HUES48 (cell line): ENCODE measurements around the gene PATL2.
A peak's percentile ranks its signal among the peaks of the same experiment; 100 is the strongest.

ENCODE experiments used
- H3K27ac ChIP-seq: one replicate; pipeline ENCODE4 v1.7.0; 2013; ENCODE audit warnings: low read depth, low read length, inconsistent platforms
- H3K27me3 ChIP-seq: 2 replicates; pipeline ENCODE4 v1.6.1; 2013; ENCODE audit warnings: mild to moderate bottlenecking, low read length; ENCODE audit not compliant: control insufficient read depth, insufficient read depth
- H3K36me3 ChIP-seq: 2 replicates; pipeline ENCODE4 v1.6.1; 2013; ENCODE audit warnings: low read length; ENCODE audit not compliant: control insufficient read depth, insufficient read depth
- H3K4me1 ChIP-seq: 2 replicates; pipeline ENCODE4 v1.6.1; 2013; ENCODE audit warnings: mild to moderate bottlenecking, low read length; ENCODE audit not compliant: control insufficient read depth, insufficient read depth
- H3K4me3 ChIP-seq: 2 replicates; pipeline ENCODE4 v1.5.1; 2013; ENCODE audit warnings: mild to moderate bottlenecking, low read depth, low read length
- H3K9ac ChIP-seq: 2 replicates; pipeline ENCODE4 v1.6.1; 2013; ENCODE audit warnings: mild to moderate bottlenecking, low read depth, low read length, moderate library complexity
- H3K9me3 ChIP-seq: 2 replicates; pipeline ENCODE4 v1.6.1; 2013; ENCODE audit warnings: low read length; ENCODE audit not compliant: control insufficient read depth, insufficient read depth

Gene PATL2

GRCh38 chr15:44682211-44682610 lies 28.9 kb downstream of the PATL2 start:
- H3K36me3 ChIP-seq = no peaks in the 10 kb centered on the region
- H3K27me3 ChIP-seq = no peaks in the 10 kb centered on the region
- H3K4me3 ChIP-seq = no peak overlapping the region
- peaks cover 7% of the 10 kb centered on the region for H3K4me1 ChIP-seq
- no peaks in the 10 kb centered on the region for H3K9me3 ChIP-seq
- H3K27ac ChIP-seq = no peak overlapping the region
- H3K9ac ChIP-seq = no peak overlapping the region

GRCh38 chr15:44676676-44677075 lies 34.4 kb downstream of the PATL2 start:
- Histone ChIP-seq H3K4me3 (no peak overlapping the region), H3K36me3 (no peaks in the 10 kb centered on the region), H3K4me1 (no peaks in the 10 kb centered on the region), H3K27ac (no peak overlapping the region), H3K9ac (no peak overlapping the region), H3K27me3 (no peaks in the 10 kb centered on the region), H3K9me3 (no peaks in the 10 kb centered on the region)

GRCh38 chr15:44675911-44676310 lies 35.2 kb downstream of the PATL2 start:
- Histone ChIP-seq H3K27me3 (no peaks in the 10 kb centered on the region), H3K4me3 (no peak overlapping the region), H3K4me1 (no peaks in the 10 kb centered on the region), H3K27ac (no peak overlapping the region), H3K36me3 (no peaks in the 10 kb centered on the region), H3K9me3 (no peaks in the 10 kb centered on the region), H3K9ac (no peak overlapping the region)

GRCh38 chr15:44673639-44674038 lies 37.5 kb downstream of the PATL2 start:
- Histone ChIP-seq H3K4me1 (no peaks in the 10 kb centered on the region), H3K27me3 (no peaks in the 10 kb centered on the region), H3K9me3 (no peaks in the 10 kb centered on the region), H3K27ac (no peak overlapping the region), H3K36me3 (no peaks in the 10 kb centered on the region), H3K9ac (no peak overlapping the region), H3K4me3 (no peak overlapping the region)

- Histone ChIP-seq H3K4me3 (no peak overlapping the region), H3K36me3 (no peaks in the 10 kb centered on the region), H3K9ac (no peak overlapping the region), H3K9me3 (no peaks in the 10 kb centered on the region), H3K4me1 (peaks cover 6% of the 10 kb centered on the region; the same call in 1 of the 2 replicates), H3K27ac (no peak overlapping the region), H3K27me3 (no peaks in the 10 kb centered on the region)
Measured at GRCh38 chr15:44670087-44670950, 40.8 kb downstream of the PATL2 start.

- Histone ChIP-seq H3K4me1 (peaks cover 9% of the 10 kb centered on the region), H3K27me3 (no peaks in the 10 kb centered on the region), H3K36me3 (no peaks in the 10 kb centered on the region), H3K27ac (no peak overlapping the region), H3K9ac (no peak overlapping the region), H3K4me3 (no peak overlapping the region), H3K9me3 (no peaks in the 10 kb centered on the region)
Measured at GRCh38 chr15:44668921-44669320, 42.2 kb downstream of the PATL2 start.

- no peak overlapping the region for H3K27ac ChIP-seq
- no peak overlapping the region for H3K4me3 ChIP-seq
- H3K9ac ChIP-seq = no peak overlapping the region
- H3K27me3 ChIP-seq = no peaks in the 10 kb centered on the region
- H3K4me1 ChIP-seq = peaks cover 16% of the 10 kb centered on the region
- H3K9me3 ChIP-seq = no peaks in the 10 kb centered on the region
- H3K36me3 ChIP-seq = no peaks in the 10 kb centered on the region
Measured at GRCh38 chr15:44667039-44667360, 44.1 kb downstream of the PATL2 start.

- Histone ChIP-seq H3K9ac (no peak overlapping the region), H3K9me3 (no peaks in the 10 kb centered on the region), H3K4me1 (peaks cover 17% of the 10 kb centered on the region), H3K27me3 (no peaks in the 10 kb centered on the region), H3K4me3 (no peak overlapping the region), H3K27ac (no peak overlapping the region), H3K36me3 (no peaks in the 10 kb centered on the region)
Measured at GRCh38 chr15:44666210-44667038, 44.7 kb downstream of the PATL2 start.

- Histone ChIP-seq H3K9me3 (no peaks in the 10 kb centered on the region), H3K27ac (peak within 1 kb of the TSS; percentile 90), H3K4me3 (peak within 1 kb of the TSS; percentile 88), H3K9ac (peak within 1 kb of the TSS; percentile 85), H3K36me3 (peaks cover 14% of the 10 kb centered on the region), H3K4me1 (peaks cover 17% of the 10 kb centered on the region), H3K27me3 (no peaks in the 10 kb centered on the region)
Measured at GRCh38 chr15:44663410-44664308, 47.5 kb downstream of the PATL2 start, which contains the start of gene SPG11. Gene SPG11 (minus strand): TSS chr15:44663662. CDS start chr15:44663647, 15 bp downstream.

GRCh38 chr15:44662478-44663409 lies 48.4 kb downstream of the PATL2 start:
- H3K9me3 ChIP-seq = no peaks in the 10 kb centered on the region

More at GRCh38 chr15:44662478-44663409, 48.4 kb downstream of the PATL2 start:
- Histone ChIP-seq H3K9ac (peak overlapping the region; percentile 85), H3K27me3 (no peaks in the 10 kb centered on the region), H3K4me1 (peaks cover 17% of the 10 kb centered on the region), H3K4me3 (peak overlapping the region; percentile 88), H3K27ac (peak overlapping the region; percentile 90), H3K36me3 (peaks cover 21% of the 10 kb centered on the region)
